HL-60/S4 treated with retinoic acid at 250 ng/mL for 4 days and 3 days (cell line): ENCODE results near the gene SLC6A18.

ENCODE experiments used
- in situ Hi-C: fragments of 300-500 bp; cut with MboI; formaldehyde crosslinking; loops from 2 replicates; pipeline ENCODE4 v1.7.0; 2022; ENCODE audit warnings: low sequenced_read_pairs

The SLC6A18 gene, protein sequence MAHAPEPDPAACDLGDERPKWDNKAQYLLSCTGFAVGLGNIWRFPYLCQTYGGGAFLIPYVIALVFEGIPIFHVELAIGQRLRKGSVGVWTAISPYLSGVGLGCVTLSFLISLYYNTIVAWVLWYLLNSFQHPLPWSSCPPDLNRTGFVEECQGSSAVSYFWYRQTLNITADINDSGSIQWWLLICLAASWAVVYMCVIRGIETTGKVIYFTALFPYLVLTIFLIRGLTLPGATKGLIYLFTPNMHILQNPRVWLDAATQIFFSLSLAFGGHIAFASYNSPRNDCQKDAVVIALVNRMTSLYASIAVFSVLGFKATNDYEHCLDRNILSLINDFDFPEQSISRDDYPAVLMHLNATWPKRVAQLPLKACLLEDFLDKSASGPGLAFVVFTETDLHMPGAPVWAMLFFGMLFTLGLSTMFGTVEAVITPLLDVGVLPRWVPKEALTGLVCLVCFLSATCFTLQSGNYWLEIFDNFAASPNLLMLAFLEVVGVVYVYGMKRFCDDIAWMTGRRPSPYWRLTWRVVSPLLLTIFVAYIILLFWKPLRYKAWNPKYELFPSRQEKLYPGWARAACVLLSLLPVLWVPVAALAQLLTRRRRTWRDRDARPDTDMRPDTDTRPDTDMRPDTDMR

DNA sequence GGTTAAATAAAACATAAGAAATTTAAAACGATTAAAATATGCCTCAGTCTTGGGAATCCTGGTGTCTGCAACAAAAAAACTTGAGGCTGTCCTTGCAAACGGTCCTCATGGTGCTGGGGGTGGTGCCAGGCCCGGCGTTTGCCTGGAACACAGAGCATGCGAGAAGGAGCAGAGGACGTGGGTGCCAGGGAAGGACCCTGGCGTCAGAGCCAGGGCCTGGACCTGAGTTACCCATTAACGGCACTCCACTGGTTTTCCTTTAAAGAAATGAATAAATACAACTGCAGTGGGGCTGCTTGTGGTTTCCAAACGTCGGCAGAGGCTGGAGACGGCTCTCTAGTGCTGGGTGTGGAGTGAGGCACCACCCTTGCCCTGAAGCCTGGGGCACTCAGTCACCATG, at the start of gene SLC6A18:
Gene SLC6A18 (plus strand): TSS at position 301 of the 400 bp plus-strand sequence. CDS start 97 bp downstream, at position 398.
- in situ Hi-C loops, result no loop called here

DNA sequence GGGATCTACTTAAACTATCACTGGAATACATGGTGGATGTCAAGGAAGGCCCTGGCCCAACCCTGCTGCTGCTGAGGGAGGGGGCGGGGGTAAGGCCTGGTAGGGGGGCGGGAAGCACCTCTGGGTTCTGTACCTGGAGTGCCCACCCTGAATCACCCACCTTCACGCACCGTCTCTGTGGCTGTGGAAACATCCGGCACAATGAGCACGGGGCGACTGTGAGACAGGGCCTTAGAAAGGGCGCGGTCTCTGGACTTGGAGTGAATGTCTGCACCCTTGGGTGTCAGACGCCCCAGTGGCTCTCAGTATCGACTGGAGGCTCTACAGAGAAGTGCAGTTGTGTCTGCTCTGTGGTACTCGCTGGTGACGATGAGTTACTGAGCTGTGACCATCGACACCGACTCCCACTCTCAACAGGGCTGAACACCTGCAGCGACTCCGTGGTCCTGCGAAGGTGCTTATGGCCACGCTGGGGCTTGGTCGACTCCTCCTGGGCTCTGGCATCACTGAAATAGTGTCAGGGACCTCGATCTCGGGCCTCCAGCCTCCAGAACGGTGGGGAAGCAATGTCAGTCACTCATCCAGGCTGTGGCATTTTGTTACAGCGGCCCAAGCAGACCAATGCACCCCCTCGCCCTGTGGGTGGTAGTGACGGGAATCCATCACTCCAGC, 49.2 kb upstream of the SLC6A18 start:
- in situ Hi-C loops, result no loop called here

DNA sequence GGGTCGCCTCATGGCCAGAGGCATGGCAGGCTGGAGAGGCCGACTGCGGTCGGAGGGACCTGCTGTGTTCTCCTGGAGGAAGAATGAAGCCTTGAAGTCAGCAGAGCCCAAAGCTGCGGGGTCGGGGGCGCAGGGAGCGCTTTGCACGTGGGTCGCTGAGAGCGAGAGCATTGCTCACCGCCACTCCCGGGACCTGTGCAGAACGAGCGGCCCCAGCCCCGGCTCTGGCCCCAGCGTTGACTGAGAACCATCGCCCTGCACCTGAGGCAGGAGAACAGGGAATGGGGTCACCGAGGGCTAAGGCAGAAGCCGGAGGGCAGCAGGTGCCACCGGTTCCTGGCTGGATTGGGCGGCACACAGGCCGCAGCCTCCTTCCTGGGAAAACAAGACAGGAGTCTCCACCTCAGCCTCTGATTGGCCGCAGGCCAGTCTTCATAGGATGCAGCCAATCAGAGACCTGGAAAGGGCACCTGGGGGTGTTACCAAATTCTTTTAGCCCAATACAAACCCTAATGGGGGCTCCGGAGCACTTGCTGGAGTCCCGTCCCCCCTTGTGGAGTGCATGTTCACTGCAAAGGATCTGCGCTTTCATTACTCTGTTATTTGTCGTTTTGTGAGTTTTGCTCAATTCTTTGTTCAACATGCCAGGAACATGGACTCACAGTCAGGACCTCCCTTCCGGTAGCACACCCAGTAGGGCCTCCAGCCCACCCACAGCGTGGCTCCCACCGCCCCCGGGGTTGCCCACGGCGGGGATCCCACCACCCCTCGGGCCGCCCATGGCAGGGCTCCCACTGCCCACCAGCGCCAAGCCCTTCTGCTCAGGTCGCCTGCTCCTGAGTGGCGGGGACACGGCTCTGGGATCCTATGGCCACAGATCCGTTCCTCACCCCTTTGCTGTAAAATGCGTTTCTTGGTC, 48.4 kb upstream of the SLC6A18 start:
- in situ Hi-C loops, result no loop called here

DNA sequence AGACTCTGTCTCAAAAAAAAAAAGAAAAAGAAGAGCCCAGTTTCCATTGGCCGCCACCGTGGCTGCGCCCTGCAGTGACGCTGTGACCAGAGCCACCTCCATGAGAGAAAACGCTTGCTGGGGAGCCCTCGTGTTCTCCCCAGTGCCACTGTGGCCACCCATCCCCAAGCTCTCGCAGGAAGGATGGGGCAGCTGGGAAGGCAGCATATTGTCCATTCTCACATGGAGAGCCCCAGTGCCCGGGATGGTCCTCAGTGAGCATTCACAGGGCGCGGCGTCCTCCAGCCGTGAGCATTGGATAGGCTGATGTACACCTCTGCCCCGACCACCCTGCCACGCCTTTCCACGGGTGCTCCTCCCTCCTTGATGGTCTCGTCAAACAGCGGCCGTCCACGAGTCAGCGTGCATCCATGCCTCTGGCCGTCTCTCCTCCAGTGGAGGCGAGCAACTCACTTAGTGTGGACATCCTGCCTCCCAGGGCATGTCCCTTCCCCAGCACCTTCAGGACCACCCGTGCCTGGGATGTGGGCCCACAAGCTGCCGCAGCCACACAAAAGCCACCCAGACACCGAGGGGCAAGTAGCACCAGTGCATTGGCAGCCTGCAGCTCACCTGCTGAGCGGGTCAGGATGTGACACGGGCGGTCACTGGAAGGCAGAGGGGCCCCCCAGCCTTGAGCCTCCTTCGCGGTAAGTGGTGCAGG, 47.2 kb upstream of the SLC6A18 start:
- in situ Hi-C loops, result no loop called here

DNA sequence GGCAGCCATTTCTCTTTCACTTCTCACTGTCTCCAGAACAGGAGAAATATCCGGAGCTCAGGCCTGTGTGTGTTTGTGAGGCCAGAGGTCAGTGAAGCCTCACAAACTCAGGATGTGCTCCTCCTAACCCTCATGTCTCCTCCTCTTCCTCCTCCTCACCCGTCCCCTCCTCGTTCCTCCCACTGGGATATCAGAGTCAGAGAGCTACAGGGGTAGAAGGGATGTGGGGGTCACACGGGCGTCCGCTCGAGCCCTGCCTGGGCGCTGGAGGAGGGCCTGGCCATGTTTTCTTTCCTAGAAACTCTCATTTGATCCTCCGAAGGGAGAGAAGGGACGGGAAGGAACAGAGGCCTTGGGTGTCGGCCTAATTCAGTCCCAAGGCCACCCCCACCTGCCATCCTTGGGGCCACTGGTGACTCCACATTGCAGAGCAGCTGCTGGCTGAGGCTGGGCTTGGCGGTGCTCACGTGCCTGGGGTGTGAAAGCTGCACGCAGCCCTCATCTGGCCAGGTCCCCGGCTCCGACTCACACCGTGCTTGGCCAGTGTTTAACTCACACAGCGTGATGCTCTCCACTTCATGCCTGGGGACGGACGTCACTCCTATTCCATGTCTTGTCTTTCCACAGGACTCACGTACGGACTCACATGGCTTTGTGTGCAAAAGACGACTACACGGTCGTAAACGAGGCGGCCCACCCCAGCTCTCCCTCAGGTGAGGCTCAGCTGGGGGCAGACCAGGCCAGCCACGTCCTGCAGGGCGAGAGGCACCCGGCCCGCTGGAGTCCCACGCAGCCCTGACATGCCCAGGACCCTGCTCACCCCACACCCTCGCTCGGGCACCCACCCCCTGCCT, 46.4 kb upstream of the SLC6A18 start:
- in situ Hi-C loops, result no loop called here

DNA sequence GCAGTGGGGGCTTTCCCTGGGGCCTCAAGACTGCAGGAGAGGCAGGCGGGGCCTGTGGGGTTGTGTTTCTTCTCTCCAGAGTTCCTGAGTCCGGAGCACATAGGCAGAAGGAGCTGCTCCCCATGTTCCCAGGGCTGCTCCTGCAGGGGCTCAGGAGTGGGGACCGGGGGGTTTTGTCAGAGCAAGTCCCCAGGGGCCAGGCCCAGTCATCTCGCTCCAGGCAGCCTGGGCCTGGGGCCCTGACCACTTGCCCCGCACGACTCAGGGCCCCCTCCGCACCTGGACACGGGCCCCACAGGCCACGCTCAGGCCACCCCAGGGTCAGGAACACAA, 45.8 kb upstream of the SLC6A18 start:
- in situ Hi-C loops, result no loop called here

DNA sequence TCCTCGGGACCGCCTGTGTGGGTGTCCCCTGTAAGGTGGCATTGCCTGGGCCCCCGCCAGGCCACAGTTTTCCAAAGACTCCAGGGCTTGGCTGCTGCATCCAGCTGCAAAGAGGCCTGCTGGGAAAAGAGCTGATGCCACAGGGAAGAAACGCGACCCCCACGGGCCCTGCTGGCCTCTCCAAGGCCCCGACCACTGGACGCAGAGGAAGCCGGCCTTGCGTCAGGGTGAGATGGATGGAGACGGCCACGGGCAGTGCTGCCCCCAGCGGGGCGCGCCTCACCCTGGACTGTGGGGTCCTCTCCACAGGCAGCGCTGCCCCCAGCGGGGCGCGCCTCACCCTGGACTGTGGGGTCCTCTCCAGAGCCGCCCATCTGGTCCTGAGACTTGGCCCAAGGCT, 45.1 kb upstream of the SLC6A18 start:
- in situ Hi-C loops, result no loop called here

DNA sequence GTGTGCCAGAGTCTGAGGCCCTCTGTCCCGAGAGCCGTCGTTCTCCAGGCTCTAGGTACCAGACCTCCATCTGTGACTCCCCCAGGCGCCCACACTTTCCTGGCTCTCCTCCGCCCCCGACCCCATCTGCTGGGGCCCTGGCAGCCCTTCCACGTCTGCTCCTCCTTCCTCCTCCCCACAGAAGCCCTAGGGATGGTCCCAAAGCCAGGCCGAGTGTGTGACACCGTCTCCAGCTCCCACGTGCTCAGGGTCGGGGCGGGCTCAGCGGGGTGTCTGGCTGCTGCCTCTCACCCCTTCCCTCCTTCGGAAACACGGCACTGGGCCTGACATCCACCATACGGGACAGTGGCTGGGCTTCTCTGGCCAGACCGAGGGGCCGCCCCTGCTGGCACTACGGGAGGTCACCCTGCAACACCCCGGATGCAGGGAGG, 44.3 kb upstream of the SLC6A18 start:
- in situ Hi-C loops, result no loop called here

DNA sequence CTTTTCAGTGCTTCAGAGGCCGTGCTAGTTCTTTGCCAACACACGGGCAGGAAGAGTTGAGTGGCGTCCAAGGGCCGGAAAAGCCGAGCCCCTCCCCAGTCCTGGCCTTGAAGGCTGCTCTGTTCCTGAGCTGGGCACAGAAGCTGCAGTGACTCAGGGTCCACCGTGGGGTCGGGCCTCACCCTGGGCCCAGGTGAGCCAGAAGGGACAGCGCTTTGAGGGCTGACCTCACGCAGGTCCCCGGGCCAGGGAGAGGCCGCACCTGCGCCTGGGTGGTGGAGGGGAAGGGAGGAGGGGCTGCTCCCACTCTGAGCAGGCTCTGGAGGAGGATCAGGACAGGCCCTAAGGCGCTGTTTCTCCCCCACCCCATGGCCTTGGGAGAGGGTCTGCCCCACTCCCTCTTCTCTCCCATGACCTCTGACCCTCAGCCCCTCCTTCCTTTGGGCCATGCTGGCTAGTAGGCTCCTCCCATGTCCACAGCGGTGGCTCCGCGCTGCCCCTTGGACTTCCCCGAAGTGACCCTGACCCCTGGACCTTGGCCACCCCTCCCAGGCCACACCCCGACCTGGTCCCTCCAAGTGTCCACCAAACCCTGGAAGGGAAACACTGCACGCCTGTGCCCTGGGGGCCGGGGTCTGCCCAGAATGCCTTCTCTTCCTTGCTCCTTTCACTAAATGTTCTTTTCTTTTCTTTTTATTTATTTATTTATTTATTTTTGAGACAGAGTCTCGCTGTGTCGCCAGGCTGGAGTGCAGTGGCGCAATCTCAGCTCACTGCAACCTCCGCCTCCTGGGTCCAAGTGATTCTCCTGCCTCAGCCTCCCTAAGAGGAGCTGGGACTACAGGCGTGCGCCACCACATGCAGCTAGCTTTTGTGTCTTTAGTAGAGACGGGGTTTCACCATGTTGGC, 43.5 kb upstream of the SLC6A18 start:
- in situ Hi-C loops, result no loop called here

DNA sequence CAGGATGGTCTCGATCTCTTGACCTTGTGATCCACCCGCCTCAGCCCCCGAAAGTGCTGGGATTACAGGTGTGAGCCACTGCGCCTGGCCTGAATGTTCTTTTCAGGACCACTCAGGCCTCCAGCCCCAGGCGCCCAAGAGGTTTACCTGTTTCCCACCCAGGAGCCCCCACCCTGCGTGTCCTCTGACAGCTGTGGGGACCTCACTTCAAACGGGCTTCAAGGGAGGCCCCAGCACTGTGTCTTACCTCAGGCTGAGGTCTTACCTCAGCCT, 42.9 kb upstream of the SLC6A18 start:
- in situ Hi-C loops, result no loop called here

DNA sequence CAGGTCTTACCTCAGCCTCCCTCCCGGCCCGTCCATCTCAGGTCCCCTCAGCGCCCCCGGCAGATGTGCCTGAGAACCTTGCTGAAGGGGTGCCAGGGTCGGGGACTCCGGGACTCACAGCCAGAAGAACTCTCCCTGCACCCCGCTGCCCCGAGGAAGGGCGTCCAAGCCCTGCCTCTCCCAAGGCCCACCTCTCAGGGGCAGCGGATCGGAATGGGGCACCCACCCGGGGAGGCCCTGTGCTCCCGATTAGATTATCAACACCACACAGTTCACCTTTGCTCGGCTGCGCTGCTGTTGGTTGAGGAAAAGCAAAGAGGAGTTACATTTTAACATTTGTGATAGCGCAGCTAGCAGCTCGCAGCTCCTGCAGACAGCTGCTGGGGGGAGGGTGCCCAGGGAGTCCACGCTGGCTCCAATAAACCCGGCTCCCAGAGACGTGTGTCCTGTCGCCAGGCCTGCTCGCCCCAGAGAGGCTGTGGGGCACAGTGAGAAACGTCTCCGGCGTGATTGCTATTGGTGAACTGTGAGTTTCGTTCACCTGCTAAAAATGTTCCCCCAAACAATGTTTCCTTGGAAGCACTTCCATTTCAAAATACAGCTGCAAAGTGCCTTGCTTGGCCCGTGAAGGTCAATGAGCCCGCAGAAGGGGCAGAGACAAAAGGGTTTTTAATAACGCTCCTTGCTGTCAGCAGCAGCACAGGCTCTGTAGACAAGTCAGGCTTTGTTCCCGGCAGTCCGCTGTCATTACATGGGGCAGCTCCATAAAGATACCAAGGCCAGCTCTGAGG, 42.4 kb upstream of the SLC6A18 start:
- in situ Hi-C loops, result no loop called here

DNA sequence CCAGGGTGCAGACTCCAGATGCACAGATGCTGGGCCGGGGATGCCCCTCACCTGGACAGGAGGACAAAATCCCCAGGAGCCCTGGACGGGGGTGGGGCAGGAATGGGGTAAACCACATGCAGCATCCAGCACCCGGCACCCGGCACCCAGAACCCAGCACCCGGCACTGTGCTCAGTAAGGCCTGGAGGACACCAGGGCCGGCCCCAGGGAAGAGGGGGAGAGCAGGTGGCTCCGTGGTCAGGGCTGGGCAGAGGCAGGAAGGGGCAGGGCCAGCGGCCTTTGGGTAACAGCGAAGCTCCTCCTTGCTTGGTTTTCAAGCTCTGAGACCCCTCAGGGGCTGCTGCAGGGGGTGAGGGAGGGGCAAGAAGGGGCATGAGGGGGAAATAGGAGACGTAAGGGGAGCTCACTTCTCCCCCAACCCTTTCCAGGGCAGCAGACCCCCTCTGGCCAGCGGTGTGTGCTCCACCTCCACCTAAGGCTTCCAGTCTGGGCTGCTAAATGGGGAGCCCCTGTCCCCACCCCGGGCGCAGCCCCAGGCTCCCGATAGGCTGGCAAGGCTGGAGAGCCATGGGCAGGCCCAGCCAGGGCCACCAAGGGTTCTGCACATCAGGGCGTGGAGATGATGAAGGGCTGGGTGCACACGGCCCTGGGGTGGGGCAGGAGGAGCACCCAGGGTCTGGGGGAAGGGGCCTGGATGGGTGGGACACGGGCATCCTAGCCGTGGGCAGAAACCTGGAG, 41.6 kb upstream of the SLC6A18 start:
- in situ Hi-C loops, result no loop called here

DNA sequence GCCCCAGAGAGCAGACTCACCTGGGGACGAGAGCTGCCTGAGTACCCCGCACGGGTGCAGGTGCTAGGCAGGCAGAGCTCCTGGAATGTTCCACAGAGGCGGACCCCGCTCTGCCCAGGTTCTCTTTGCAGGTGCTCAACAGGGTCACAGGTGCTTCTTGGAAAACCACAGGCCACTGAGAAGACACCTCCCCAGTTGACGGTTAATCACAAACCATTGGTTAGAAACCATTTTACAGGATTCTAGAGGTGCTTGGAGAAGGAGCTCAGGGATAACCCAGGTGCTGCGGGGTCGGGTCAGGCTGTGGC, 41.1 kb upstream of the SLC6A18 start:
- in situ Hi-C loops, result no loop called here

DNA sequence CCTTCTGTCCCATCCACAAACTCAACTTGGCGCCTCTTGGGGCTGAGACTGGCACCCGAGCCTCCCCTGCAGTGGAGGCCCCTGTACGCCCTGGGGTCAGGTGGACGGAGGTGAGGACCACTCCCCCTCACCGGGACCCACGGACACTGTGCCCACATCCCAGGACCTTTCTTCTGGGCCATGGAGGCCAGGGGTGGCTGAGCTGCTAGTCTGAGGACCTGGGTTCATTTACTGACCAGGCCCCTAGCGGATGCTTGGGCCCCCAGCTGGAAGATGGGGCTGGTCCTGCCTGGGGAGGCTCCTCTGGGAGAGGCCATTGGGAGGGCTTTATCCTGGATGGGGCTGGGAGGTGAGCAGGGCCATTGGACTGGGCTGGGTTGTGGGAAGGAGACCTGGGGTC, 40.7 kb upstream of the SLC6A18 start:
- in situ Hi-C loops, result no loop called here

DNA sequence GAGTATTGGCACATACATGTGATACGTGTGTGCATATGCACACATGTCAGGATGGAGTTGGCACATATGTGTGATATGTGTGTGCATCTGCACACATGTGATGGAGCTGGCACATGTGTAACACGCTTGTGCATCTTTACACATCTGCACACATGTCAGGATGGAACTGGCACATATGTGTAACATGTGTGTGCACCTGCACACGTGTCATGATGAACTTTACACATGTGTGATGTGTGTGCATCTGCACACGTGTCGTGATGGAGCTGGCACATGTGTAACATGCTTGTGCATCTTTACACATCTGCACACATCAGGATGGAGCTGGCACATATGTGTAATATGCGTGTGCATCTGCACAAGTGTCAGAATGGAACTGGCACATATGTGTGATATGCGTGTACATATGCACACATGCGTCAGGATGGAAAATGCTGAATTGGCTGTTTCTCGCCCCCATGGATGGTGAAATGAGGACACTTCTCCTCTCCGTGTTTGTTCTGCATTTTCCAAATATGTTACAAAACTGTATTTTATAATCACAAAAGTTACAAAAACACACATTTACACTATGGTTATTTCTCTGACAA, 40.0 kb upstream of the SLC6A18 start:
- in situ Hi-C loops, result no loop called here

DNA sequence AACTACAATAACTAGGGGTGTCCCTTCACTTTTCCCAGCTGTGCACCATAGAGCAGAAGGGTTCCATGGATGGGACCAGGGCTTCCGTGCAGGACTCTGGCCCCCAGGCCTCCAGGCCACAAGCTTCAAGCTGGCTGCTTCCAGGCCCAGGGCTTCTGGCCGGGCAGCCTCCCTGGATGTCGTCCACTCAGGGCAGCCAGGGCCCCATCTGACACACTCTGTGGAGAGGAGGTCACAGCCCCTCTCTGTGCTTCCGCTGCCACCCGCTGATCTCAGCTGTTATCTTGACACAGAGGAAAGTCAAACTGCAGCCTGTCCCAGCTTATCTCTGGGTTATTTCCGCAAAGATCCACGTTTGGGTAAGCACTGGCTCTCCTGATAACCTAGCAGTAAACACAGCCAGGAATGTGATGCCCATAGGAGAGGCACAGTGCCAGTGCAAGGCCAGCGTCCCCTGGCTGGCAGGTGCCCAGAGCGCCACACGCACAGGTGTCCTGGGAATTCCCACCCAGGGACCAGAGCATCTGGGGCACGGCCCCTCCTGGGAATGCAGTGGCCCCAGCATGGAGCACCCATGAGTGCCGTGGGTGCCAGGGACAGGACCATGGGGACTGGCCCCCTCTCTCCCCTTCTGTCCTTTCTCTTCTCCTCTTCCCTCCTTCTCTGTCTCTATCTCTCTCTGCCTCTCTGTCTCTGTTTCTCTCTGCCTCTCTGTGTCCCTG, 39.4 kb upstream of the SLC6A18 start:
- in situ Hi-C loops, result no loop called here
